GM18499 (cell line): ENCODE measurements around the gene TRPV4.

Experiments
- ATAC-seq: cut with Tn5 transposase; IDR thresholded peaks from one replicate; pipeline ENCODE4 v1.9.1; 2021; ENCODE audit warnings: moderate number of reproducible peaks; ENCODE audit not compliant: insufficient read depth, unreplicated experiment

TRPV4 gene

DNA sequence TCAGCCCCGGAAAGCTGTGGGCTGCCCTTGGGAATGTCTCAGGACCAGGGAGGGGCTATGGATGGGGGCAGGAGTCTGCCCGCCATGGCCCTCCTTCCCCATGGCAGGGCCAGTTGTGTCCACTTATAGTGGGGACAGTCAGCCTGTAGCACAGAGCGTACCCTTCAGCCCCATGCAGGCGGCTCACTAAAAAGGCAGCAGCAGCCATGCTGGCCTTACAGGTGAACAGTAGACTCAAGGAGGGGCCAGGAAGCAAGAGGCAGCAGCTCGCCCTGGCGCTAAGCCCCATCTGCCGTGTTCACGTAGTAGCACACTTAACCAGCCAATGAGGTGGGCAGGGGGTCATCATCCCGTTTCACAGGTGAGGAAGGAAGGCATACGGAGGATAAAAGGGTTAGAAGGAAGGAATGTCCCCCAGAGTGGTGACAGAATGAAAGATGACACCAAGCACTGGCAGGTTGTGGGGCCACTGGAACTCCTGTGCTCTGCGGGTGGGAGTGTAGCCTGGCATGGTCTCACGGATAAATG is 66.9 kb downstream of the TRPV4 start:
- no peak for ATAC-seq

GRCh38 chr12:109765446-109765810 is 67.8 kb downstream of the TRPV4 start:
- ATAC-seq, result no peak

DNA sequence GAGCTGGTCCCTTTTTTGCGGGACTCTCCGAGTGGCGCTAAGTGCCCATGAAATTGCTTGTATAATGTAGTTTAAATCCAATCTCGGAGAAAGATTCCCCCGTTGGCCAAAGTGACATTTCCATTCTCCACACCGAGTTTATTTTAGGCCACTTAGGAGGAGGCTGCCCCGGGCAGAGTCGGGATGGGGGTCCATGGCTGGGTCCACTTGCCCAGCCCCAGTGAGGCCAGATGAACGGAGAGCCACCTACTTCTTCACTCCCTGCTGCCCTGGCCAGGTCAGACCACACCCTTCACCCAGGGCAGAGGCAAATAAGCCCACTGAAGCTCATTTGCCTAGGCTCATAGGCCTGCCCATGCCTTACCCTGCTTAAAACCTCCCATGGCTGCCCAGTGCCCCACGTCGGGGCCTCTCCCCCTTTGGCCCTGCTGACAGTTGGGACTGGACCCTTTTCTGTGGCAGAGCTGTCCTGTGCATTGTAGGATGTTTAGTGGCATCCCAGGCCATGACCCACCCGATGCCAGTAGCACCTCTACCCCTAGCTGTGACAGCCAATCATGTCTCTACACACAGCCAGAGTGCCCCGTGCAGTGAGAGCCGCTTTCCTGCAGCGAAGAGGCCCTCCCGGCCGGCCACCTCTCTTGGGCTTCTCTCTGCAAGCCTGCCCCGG is 68.3 kb downstream of the TRPV4 start:
- ATAC-seq, result no peak

DNA sequence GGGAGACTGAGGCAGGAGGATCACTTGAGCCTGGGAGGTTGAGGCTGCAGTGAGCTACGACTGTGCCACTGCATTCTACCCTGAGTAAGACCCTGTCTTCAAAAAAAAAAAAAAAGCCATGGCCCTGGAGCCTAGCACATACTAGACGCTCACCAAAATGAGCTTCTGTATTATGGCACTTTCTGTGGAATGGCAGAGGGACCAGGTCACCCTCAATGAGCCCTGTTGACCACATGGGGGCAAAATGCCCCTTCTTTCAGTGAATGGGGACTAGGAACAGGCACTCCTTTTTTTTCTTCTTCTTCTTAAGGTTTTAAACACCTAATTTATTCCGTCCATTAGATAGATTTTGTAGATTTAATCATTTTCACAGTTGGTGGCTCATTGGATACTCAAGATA is 69.1 kb downstream of the TRPV4 start:
- ATAC-seq, result no peak

DNA sequence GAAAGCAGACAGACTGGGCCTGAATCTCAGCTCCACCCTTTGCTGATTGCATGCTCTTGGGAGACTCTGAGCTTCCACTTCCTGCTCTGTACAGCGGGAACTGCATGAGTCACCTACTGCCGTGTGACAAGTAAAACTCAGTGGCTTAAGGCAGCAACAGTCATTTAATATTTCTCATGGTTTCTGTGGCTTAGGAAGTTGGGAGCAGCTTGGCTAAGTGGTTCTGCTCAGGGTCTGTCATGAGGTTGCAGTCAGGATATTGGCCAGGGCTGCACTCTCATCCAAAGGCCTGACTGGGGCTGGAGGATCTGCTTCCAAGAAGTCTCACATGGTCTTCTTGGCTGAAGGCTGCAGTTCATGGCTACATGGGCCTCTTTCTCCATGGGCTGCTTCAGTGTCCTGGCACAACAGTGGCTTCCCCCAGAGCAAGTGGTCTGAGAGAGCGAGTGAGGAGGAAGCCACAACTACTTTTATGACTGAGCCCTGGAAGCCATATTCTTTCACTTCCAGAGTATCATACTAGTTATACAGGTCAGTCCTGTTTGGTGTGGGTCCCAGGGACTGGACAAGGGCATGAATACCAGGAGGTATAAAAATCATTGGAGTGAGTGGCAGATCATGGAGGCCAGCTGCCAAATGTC is 69.9 kb downstream of the TRPV4 start:
- ATAC-seq, result no peak

DNA sequence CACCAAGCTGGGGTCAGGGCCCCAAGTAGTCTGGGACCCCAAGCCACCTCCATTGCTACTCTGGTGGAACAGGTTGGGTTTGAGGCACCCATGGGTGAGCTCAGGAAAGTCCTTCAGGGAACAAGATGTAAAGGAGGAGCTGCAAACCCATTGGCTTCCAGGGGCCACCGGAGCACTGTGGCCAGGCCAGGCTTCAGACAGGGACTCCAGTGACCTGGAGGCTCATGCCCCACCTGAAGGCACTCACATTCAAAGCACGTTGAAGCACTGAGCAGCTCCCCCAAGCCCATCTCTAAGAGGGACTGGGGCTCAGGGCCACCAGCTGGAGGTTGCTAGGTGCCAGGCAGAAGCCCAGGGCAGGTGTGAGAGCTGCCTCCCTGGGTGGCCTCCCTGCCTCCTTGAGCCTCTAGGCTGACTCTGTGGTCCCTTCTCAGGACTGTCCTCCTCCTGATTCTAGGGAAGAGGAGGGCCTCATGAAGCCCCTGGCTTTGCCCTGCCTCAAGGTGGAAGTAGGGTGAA is 70.5 kb downstream of the TRPV4 start:
- no peak for ATAC-seq

DNA sequence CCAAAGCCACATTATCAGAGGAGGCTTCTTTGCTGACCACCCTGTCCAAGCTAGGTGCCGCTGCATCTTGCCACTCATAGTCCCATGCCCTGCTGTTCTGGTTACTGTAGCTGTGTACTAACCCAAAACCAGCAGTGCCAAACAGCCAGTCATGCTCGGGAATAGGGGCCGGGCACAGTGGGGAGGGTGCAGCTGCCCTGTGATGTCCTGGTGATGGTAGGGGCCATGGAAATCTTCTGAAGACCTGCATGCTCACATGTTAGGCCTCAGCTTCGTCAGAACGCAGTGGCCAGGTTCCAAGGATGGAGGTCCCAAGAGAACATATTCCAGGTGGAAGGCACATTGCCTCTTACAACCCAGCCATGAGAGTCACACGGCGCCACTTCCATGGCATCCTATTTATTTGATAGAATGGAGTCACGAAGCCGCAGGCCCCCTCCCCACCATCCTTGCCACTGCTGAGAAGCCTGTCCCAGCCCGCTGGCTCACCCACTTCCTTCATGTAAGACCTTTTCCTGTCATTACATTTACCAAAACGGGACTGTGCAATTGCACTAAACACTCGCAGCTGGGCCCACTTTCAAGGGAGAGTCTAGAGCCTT is 71.0 kb downstream of the TRPV4 start:
- ATAC-seq, result no peak

DNA sequence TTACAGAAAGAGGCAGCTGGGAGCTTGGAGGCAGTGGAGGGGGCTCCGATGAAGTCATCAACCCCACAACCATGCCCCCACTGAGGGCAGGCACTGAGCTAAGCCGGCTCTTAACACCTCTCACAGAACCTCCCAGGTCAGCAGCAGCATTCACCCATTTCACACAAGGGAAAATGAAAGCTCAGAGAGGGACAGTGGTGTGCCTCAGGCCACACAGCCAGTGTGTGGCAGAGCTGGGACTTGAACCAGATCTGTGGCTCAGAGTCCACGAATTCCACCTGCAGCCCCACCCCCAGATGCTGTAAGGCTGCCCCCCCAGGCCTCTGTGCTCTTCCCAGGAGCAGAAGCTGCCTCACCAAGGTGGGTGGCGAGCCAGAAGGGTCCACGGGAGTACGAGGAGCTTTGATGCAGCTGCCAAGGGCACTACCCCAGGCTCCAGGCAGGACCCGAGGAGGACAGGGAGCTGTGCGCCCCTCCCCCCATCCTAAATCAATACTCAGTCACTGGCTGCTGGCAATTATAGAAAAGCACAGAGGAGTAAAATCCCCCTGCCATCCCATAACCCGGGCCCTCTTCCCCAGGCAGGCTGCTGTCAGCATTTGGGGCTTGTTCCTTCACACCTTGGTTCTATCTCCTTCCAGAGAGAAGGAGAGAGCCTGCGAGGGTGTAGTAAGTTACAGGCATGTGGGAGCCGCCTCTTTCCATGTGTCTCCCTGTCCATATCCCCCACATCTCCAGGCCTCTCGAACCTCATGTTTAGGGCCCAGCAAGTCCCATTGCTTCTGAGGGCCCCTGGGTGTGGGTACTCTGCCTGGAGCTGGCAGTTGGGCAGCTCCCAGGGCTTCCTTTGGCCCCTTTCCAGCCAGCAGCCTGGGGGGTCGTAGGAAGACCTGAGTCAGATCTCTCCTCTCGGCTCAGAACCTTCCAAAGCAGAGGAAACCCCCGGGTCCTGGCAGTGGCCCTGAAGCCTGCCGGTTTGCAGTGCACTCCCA is 72.0 kb downstream of the TRPV4 start:
- no peak for ATAC-seq

- no peak for ATAC-seq
Measured at GRCh38 chr12:109760031-109760929, 72.9 kb downstream of the TRPV4 start.

GRCh38 chr12:109759595-109759994 is 73.6 kb downstream of the TRPV4 start:
- ATAC-seq, result no peak

- ATAC-seq, result no peak
Measured at GRCh38 chr12:109758426-109759420, 74.5 kb downstream of the TRPV4 start.

DNA sequence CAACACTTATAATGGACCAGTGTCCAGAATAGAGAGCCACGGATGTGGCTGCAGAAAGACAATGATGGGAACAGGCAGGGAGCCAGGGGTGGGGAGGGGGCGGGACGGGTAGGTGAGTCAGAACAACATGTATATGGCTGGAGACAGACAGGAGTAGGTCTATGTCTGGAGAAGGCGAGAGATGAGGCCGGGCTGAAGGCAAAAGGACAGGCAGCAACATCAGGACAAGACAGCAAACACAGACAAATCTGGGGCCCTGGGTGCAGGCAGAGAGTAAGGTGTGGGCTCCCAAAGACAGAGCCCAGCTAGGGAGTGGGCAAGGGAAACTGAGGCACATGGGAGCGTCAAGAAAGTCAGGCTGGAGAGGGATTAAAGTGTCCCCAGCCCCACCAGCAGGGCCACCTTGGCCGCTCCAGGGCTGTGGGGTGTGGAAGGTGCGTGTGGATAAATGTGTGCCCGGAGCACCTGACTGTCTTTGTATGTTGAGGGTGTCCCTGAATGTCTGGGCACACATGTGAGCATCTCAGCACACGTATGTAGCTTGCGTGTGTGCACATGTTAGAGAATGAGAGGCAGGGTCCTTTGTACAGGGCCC is 75.4 kb downstream of the TRPV4 start:
- ATAC-seq, result no peak

GRCh38 chr12:109756457-109756856 is 76.7 kb downstream of the TRPV4 start:
- no peak for ATAC-seq

DNA sequence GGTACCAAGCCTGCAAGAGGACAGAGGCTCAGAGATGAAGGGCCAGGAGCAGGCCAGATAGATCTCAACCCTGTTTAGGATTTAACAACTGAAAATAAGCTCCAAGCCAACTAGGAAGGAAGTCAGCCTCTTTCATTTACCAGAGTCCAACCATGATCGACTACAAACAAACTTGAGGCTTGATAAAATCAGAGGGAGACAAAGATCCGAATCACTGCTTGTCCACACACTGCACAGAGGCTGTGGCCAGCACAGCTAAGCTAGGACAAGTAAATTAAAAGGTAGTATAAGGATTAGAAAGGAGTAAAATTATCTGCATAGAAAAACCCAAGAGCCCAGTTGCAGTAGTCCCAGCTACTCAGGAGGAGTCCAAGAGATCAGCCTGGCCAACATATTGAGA is 79.2 kb downstream of the TRPV4 start:
- ATAC-seq, result no peak

- no peak for ATAC-seq
Measured at GRCh38 chr12:109753054-109753401, 80.2 kb downstream of the TRPV4 start.

GRCh38 chr12:109752117-109753053 is 80.8 kb downstream of the TRPV4 start:
- no peak for ATAC-seq
